GF-D8 (cell line): ENCODE measurements around the gene MMD.
"Not testable (repeated sequence)": the region's sequence is repeated elsewhere in the genome, so short reads cannot be mapped to it uniquely, and the experiment has no call there.

Experiments
- DNase-seq: peaks from one replicate; lab custom pipeline; 2025; lab: John Stamatoyannopoulos, UW

Gene MMD

GRCh38 chr17:55421179-55421934 lies at the start of gene MMD:
Gene MMD, minus strand, starts transcription at chr17:55421835. Its CDS starts 140 bp downstream, at chr17:55421695.
- DNase-seq, result no peak

GRCh38 chr17:55466671-55467070 lies 45.0 kb upstream of the MMD start:
- no peak for DNase-seq

- DNase-seq, result not testable (repeated sequence)
Measured at GRCh38 chr17:55465771-55466170, 44.1 kb upstream of the MMD start.

- no peak for DNase-seq
Measured at GRCh38 chr17:55463600-55463999, 42.0 kb upstream of the MMD start.

GRCh38 chr17:55462711-55463110 lies 41.1 kb upstream of the MMD start:
- DNase-seq, result no peak

GRCh38 chr17:55462234-55462633 lies 40.6 kb upstream of the MMD start:
- no peak for DNase-seq

GRCh38 chr17:55458978-55459377 lies 37.3 kb upstream of the MMD start:
- DNase-seq, result no peak

- no peak for DNase-seq
Measured at GRCh38 chr17:55458287-55458900, 36.8 kb upstream of the MMD start.

- DNase-seq, result no peak
Measured at GRCh38 chr17:55456307-55457240, 34.9 kb upstream of the MMD start.

GRCh38 chr17:55454906-55455474 lies 33.4 kb upstream of the MMD start:
- no peak for DNase-seq

GRCh38 chr17:55453839-55454557 lies 32.4 kb upstream of the MMD start:
- no peak for DNase-seq

- DNase-seq, result no peak
Measured at GRCh38 chr17:55452139-55452790, 30.6 kb upstream of the MMD start.

GRCh38 chr17:55451758-55452138 lies 30.1 kb upstream of the MMD start:
- no peak for DNase-seq

GRCh38 chr17:55451203-55451641 lies 29.6 kb upstream of the MMD start:
- no peak for DNase-seq

- no peak for DNase-seq
Measured at GRCh38 chr17:55450232-55450825, 28.7 kb upstream of the MMD start.

GRCh38 chr17:55448681-55449080 lies 27.0 kb upstream of the MMD start:
- DNase-seq, result peak; percentile 36

GRCh38 chr17:55446581-55447205 lies 25.1 kb upstream of the MMD start:
- DNase-seq, result no peak

GRCh38 chr17:55446004-55446403 lies 24.4 kb upstream of the MMD start:
- not testable (repeated sequence) for DNase-seq

- no peak for DNase-seq
Measured at GRCh38 chr17:55444471-55445441, 23.1 kb upstream of the MMD start.
